Kidney epithelial cell (primary cell): ENCODE data around the gene NXPH4. TPM values are rescaled to one million over a fixed set of nuclear protein-coding genes. Genes with fewer than 3 reads are reported as not detected.

Experiments
- DNase-seq: peaks from one replicate; pipeline ENCODE4 v3.0.0-alpha.2; 2010; ENCODE audit warnings: low read depth
- H3K27me3 ChIP-seq: 2 replicates; pipeline ENCODE4 v1.6.0; 2011; ENCODE audit warnings: low read length; ENCODE audit not compliant: control insufficient read depth, insufficient read depth
- H3K36me3 ChIP-seq: 2 replicates; pipeline ENCODE4 v1.5.1; 2011; ENCODE audit warnings: low read length; ENCODE audit not compliant: control insufficient read depth, insufficient read depth
- H3K4me3 ChIP-seq: 2 replicates; pipeline ENCODE4 v1.5.1; 2011; ENCODE audit warnings: low read depth, mild to moderate bottlenecking, control low read depth, low read length
- total RNA-seq: library from RNA; depleted of rRNA; stranded (reverse); fragments of >200 nt; gene quantifications from 2 replicates; pipeline ENCODE4 v1.2.3, GENCODE V29; 2015
- TF ChIP-seq, protein P1 (sequence below): IDR thresholded peaks from 2 replicates; pipeline ENCODE4 v1.5.1; 2011; ENCODE audit warnings: mild to moderate bottlenecking, moderate library complexity, low read length, control low read depth, inconsistent platforms; ENCODE audit not compliant: insufficient read depth, poor library complexity, severe bottlenecking

Gene NXPH4
- total RNA-seq, 1 donor from 2014 or later = 5.9 TPM

DNA sequence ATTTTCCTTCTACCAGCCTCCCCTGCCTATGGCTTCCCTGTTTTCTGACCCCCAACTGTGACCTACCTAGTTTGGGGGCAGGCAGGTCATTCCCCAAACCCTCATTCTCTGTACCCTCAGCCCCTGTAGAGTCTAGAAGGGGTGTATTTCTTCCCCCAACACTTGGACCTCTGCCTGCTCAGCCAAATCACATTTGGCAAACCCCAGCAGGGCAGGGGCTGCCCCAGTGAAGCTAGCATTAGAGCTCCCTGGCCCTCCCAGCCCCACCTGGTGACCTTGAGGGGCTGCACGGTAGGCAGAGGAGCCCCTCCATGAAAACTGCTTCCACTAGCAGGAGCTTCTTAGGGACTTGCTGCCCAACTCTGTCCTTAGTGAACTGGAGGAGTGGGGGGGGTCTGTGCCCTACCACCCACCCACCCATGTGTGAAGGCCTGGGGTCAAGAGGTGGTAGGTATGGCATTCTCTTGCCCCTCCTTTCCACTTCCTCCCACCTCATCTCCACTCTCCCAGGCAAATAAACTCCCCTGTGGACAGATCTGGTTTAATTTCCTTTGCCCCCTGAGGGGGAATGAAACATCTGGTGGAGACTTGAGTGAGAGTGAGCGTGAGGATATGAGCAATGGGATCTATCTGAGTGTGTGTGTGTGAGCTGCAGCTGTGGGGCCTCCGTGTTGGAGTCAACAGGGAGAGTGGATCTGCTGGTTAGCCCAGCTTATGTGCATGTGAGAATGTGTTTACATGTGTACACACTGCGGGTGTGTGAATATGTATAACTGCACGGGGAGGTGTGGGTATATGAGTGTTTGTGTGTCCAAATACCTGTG lies 1.6 kb downstream of the NXPH4 start:
- no peak for DNase-seq
- no peak overlapping the region for H3K4me3 ChIP-seq
- H3K36me3 ChIP-seq = no peaks in the 10 kb centered on the region
- TF ChIP-seq, protein P1, sequence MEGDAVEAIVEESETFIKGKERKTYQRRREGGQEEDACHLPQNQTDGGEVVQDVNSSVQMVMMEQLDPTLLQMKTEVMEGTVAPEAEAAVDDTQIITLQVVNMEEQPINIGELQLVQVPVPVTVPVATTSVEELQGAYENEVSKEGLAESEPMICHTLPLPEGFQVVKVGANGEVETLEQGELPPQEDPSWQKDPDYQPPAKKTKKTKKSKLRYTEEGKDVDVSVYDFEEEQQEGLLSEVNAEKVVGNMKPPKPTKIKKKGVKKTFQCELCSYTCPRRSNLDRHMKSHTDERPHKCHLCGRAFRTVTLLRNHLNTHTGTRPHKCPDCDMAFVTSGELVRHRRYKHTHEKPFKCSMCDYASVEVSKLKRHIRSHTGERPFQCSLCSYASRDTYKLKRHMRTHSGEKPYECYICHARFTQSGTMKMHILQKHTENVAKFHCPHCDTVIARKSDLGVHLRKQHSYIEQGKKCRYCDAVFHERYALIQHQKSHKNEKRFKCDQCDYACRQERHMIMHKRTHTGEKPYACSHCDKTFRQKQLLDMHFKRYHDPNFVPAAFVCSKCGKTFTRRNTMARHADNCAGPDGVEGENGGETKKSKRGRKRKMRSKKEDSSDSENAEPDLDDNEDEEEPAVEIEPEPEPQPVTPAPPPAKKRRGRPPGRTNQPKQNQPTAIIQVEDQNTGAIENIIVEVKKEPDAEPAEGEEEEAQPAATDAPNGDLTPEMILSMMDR = no peak
- H3K27me3 ChIP-seq = peaks cover 88% of the 10 kb centered on the region

DNA sequence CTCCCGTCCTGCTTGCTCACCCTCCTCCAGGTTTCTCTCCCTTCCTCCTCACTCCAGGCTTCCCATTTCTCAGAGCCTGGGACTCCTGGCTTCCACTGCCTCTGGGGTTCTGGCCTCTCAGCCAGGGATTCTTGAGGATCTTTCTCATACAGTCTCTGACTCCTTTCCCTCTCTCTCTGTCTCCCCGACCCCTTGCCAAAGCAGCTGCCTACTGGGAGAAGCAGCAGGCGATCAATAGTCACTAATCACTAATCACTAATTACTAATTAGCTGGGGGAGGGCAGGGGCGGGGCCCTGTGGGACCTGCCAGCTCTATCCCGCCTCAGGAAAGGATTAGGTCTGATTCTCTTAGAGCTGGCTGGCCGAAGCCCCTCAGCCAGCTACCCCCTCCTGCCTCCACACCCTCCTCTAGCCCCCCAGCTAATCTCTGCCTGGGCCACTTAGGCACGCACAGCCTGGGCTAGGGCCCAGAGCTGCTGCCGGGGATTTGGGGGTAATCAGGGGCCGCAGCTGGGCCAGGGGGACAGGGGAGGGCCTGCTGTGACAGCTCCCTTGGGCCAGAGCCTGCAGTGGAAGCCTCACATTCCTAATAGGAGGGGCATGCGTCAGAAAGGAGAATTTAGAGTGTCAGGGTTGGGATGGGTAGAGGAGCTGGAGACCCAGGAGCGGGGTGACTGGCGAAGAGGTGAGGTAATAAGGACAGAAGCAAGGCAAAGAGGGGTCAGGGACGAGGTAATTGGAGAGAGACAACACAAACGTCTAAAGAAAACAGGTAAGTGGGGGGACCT lies 2.8 kb downstream of the NXPH4 start:
- peaks cover 96% of the 10 kb centered on the region for H3K27me3 ChIP-seq
- H3K36me3 ChIP-seq = no peaks in the 10 kb centered on the region
- no peak overlapping the region for H3K4me3 ChIP-seq
- TF ChIP-seq, protein P1 = no peak
- no peak for DNase-seq

DNA sequence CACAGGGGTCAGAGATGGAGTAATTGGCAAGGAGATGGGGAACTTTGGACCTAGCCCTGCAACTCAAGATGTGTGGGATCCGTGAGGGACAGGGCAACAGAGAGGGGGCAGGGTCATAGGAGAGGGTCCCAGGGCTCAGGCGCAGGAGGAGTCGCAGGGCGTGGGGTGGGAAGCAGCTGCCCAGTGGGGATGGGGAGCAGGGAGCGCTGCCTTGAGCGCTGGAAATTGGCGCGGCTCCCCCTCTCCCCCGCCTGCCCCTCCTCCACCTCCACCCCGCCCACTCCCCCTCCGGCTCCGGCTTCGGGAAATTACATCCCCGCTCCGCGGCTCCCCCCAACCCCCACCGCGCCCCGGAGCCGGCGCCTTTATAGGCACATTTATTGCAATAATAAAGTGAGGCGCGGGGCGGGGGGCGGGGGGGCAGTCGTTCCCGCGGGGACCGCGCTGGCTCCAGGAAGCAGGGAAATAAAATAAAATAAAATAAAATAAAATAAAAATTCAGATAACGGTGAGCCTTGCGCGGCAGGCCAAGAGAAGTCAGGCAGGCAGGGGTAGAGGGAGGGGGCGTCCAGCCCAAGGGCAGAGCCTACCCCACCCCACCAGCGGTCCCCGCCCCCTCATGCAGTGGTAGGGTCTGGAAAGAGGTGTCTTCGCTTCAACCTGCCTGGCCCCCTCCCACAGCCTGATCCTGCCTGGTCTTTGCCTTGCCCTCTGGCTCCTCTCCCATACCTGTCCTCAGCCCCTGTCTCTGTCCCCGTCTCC lies 3.6 kb downstream of the NXPH4 start:
- DNase-seq = no peak
- Histone ChIP-seq H3K36me3 (no peaks in the 10 kb centered on the region), H3K27me3 (peaks cover 96% of the 10 kb centered on the region), H3K4me3 (no peak overlapping the region)
- TF ChIP-seq, protein P1 = no peak

DNA sequence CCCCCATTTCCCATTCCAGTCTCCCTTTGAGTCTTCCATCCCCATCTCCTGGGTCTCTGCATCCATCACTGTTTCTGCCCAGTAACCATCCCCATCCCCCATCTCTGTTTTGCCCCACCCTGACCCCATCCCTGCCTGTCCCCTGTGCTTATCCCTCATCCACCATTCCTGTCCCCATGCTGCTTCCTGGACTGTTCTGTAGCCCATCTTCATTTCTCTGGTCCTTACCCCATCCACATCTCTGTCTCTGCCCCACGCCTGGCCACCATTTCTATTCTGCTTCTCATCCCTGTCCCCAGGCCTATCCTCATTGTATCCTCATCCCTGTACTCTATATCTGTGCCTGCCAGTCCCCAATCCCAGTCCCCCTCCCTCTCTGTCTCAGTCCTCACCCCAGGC lies 4.2 kb downstream of the NXPH4 start:
- H3K36me3 ChIP-seq = no peaks in the 10 kb centered on the region
- H3K27me3 ChIP-seq = peaks cover 96% of the 10 kb centered on the region
- TF ChIP-seq, protein P1 = no peak
- no peak for DNase-seq
- no peak overlapping the region for H3K4me3 ChIP-seq

DNA sequence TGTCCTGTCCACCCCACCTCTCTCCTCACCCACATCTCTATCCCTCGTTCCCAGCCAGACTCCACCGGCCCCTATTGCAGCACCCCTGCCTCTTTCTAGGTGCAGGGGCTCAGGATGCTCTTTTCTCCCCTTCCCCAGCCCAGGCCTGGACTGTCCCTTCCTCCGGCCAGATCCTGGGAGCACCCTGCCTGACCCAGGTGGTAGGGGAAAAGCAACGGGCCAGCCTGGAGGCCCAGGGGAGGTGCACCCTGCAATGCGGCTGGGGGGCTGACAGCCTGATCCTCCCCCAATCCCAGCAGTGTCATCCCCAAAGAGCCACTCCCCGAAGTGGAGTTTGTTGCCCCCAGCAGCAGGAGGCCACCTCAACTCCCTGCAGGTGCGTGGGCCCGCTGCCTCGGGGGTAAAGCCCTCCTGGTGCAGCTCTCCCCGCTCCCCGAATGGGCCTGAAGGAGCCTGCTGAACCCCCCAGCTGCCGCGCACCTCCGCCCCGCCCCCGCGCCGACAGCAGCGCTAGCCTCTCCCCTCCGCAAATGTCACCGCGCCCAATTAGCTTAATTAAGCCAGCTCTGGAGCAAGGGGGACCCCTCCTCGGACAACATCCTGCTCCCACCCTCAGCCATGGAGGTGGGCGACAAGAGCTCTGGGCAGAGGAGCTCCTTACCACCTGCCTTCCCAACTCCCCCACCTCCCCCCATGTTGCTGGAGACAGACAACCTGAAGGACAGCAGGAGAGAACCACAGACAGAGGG lies 4.7 kb downstream of the NXPH4 start:
- H3K36me3 ChIP-seq = no peaks in the 10 kb centered on the region
- H3K27me3 ChIP-seq = peaks cover 94% of the 10 kb centered on the region
- no peak for DNase-seq
- TF ChIP-seq, protein P1 = no peak
- H3K4me3 ChIP-seq = no peak overlapping the region
